Astrocyte of the cerebellum (primary cell): Measurements from ENCODE around the gene CLCA1.

Source experiments
- DNase-seq: peaks from one replicate; pipeline ENCODE4 v3.0.0-alpha.2; 2011; ENCODE audit warnings: low read depth
- H3K4me3 ChIP-seq: 2 replicates; pipeline ENCODE4 v1.5.1; 2011; ENCODE audit warnings: mild to moderate bottlenecking, low read depth, low read length, moderate library complexity
- CTCF ChIP-seq: IDR thresholded peaks from 2 replicates; pipeline ENCODE4 v1.5.1; 2012; ENCODE audit warnings: low read length, low read depth, moderate library complexity, mild to moderate bottlenecking; ENCODE audit errors: missing control alignments
- in situ Hi-C: cut with HindIII; loops from 2 replicates; pipeline ENCODE4 v1.10.0; 2017; ENCODE audit warnings: low sequenced_read_pairs

CLCA1 gene

GRCh38 chr1:86441581-86441980 is 27.1 kb upstream of the CLCA1 start:
- no peak for DNase-seq

GRCh38 chr1:86441997-86442396 is 26.7 kb upstream of the CLCA1 start:
- DNase-seq: no peak
- in situ Hi-C loops: no loop called here
- no peak for TF ChIP-seq CTCF
- H3K4me3 ChIP-seq: no peak overlapping the region

More at GRCh38 chr1:86441581-86441980, 27.1 kb upstream of the CLCA1 start:
- in situ Hi-C loops: no loop called here
- no peak for TF ChIP-seq CTCF
- H3K4me3 ChIP-seq: no peak overlapping the region

- in situ Hi-C loops: no loop called here
- no peak for DNase-seq
- no peak for TF ChIP-seq CTCF
- H3K4me3 ChIP-seq: no peak overlapping the region
Observed at GRCh38 chr1:86445919-86446318, 22.8 kb upstream of the CLCA1 start.

DNA sequence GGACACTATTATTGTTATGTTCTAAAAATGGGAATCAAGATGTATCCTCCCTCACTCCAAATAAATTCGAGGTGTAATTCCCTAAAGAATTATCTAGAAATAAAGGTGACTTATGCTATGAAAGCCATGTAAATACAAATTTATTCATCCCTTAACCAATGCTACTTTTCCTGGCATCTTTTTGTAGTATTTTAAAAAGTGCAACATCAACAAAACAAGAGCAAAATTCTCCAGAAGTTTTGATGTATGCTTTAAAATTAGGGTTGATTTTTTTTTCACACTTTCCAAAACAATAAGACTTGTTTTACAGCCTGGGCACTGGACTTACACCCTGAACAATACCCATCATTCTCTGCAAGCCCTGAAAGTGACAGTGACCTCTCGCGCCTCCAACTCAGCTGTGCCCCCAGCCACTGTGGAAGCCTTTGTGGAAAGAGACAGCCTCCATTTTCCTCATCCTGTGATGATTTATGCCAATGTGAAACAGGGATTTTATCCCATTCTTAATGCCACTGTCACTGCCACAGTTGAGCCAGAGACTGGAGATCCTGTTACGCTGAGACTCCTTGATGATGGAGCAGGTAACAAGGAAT is 21.4 kb upstream of the CLCA1 start:
- no peak for DNase-seq
- no peak overlapping the region for H3K4me3 ChIP-seq
- no peak for TF ChIP-seq CTCF
- in situ Hi-C loops: no loop called here

DNA sequence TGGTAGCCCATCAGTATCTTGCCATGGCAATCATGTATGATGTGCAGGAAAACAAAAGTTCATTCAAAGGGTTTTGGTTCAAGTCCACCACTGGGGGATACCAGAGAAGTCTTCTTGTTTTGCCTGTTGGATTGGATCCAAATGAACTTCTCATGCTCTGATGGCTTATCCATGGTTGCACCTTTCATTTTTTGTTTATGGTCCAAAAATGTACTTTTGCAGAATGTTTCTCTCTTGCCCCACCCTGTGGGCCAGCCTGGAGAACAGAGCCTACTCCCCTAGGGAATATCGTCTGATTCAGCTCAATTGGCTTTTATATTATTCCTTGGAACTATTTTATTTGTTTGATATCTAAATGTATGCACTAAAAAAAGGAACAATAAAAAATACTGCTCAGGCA is 20.1 kb upstream of the CLCA1 start:
- in situ Hi-C loops: no loop called here
- H3K4me3 ChIP-seq: no peak overlapping the region
- TF ChIP-seq CTCF: no peak
- DNase-seq: no peak

- H3K4me3 ChIP-seq: no peak overlapping the region
- no peak for TF ChIP-seq CTCF
- no peak for DNase-seq
- in situ Hi-C loops: no loop called here
Observed at GRCh38 chr1:86449103-86449502, 19.6 kb upstream of the CLCA1 start.
